A549 (cell line): ENCODE results near the gene SYCP2.

Experiments
- CEBPB ChIP-seq, 2 experiments: fragments of >200 bp in 1 of 2; sonication (Bioruptor Twin) in 1 of 2; formaldehyde crosslinking in 1 of 2; IDR thresholded peaks; 2 replicates each; pipeline ENCODE4 v1.6.1; 2012 to 2016
- CHD2 ChIP-seq: fragments of 150-350 bp; IDR thresholded peaks from 2 replicates; pipeline ENCODE4 v1.6.1; 2014; ENCODE audit warnings: low read length; ENCODE audit not compliant: partially characterized antibody
- CHD4 ChIP-seq: fragments of 200-600 bp; sonication (generic); IDR thresholded peaks from 2 replicates; pipeline ENCODE4 v1.6.1; 2016; ENCODE audit warnings: antibody characterized with exemption, mild to moderate bottlenecking, borderline replicate concordance
- CTCF ChIP-seq: fragments of >200 bp; sonication (Bioruptor Twin); formaldehyde crosslinking; IDR thresholded peaks from 3 replicates; pipeline ENCODE4 v1.5.1; 2016
- POLR2A ChIP-seq: IDR thresholded peaks from 2 replicates; pipeline ENCODE4 v1.6.1; 2012; ENCODE audit warnings: mild to moderate bottlenecking, low read length
- REST ChIP-seq: fragments of 200-600 bp; sonication (generic); IDR thresholded peaks from 2 replicates; pipeline ENCODE4 v1.6.1; 2016; ENCODE audit warnings: antibody characterized with exemption, mild to moderate bottlenecking, moderate library complexity
- RFX5 ChIP-seq: fragments of 450-650 bp; IDR thresholded peaks from 2 replicates; pipeline ENCODE4 v1.7.1; 2014; ENCODE audit warnings: antibody characterized with exemption, mild to moderate bottlenecking, moderate library complexity

- TF ChIP-seq CHD2, result no peak
- no peak for TF ChIP-seq CHD4
- no peak for TF ChIP-seq CTCF
- TF ChIP-seq CEBPB (IDR thresholded peaks at IDR 0.05), result no peak
- TF ChIP-seq REST, result no peak
- no peak for TF ChIP-seq POLR2A
- no peak for TF ChIP-seq RFX5
Observed at GRCh38 chr20:59831916-59832270, 101.5 kb downstream of the SYCP2 start.
